ENCODE measurements around the gene COPZ1. TPM values are rescaled to one million over a fixed set of nuclear protein-coding genes. Genes with fewer than 3 reads are reported as not detected.

COPZ1 gene
- 100 to 1,000 TPM in 2 of 3 donors, 10 to 100 TPM in 1; 84.0 to 115 (median 104) TPM for total RNA-seq
- long read RNA-seq, donor 1, transcript COPZ1-201 (9 exons, 1,897 nt) = major isoform, 56 of 62 reads
- long read RNA-seq, donor 1, partial matches to known transcripts = 0 of 62 reads
- long read RNA-seq, donor 1, other reads (novel, unspliced or antisense) = 5 of 62 reads
- long read RNA-seq, donor 2, transcript COPZ1-201 (9 exons, 1,897 nt) = major isoform, 50 of 64 reads
- long read RNA-seq, donor 2, partial matches to known transcripts = 13 of 64 reads
- long read RNA-seq, donor 2, other reads (novel, unspliced or antisense) = 1 of 64 reads

- no peaks in the 10 kb centered on the region for H3K36me3 ChIP-seq (ENCODE audit: low read depth)
- TF ChIP-seq CTCF (IDR thresholded peaks at IDR 0.05) = peak; percentile 52
- H3K4me1 ChIP-seq (ENCODE audit: low read depth) = peaks cover 20% of the 10 kb centered on the region
- peak within 1 kb of the TSS; percentile 63 for H3K4me3 ChIP-seq
- H3K9me3 ChIP-seq = no peaks in the 10 kb centered on the region
- intact Hi-C loops (cut with DNase I, micrococcal nuclease) = no loop called here
- peak; percentile 93 to 98 (median 96) for DNase-seq
- peak; percentile 98 for ATAC-seq
Measured at GRCh38 chr12:54324617-54325441, at the start of gene COPZ1. Gene COPZ1, plus strand, starts transcription at chr12:54325131. Its CDS starts 33 bp downstream, at chr12:54325164.

- DNase-seq (no peak), ATAC-seq (no peak)
- intact Hi-C loops (cut with DNase I, micrococcal nuclease) = no loop called here
- TF ChIP-seq CTCF (IDR thresholded peaks at IDR 0.05) = no peak
- no peaks in the 10 kb centered on the region for H3K9me3 ChIP-seq
- H3K4me1 ChIP-seq (ENCODE audit: low read depth) = peaks cover 16% of the 10 kb centered on the region
- peaks cover 3% of the 10 kb centered on the region for H3K36me3 ChIP-seq (ENCODE audit: low read depth)
- H3K4me3 ChIP-seq = no peak overlapping the region
Measured at GRCh38 chr12:54276368-54276767, 48.6 kb upstream of the COPZ1 start.

GRCh38 chr12:54277823-54278276 lies 47.1 kb upstream of the COPZ1 start:
- DNase-seq (no peak), ATAC-seq (no peak)
- Histone ChIP-seq H3K36me3 (ENCODE audit: low read depth) (peaks cover 3% of the 10 kb centered on the region), H3K4me3 (no peak overlapping the region), H3K9me3 (no peaks in the 10 kb centered on the region), H3K4me1 (ENCODE audit: low read depth) (peaks cover 31% of the 10 kb centered on the region)
- no peak for TF ChIP-seq CTCF (IDR thresholded peaks at IDR 0.05)
- intact Hi-C loops (cut with DNase I, micrococcal nuclease) = no loop called here

GRCh38 chr12:54279227-54279631 lies 45.7 kb upstream of the COPZ1 start:
- TF ChIP-seq CTCF (IDR thresholded peaks at IDR 0.05) = no peak
- intact Hi-C loops (cut with DNase I, micrococcal nuclease) = no loop called here

GRCh38 chr12:54279632-54280467 lies 45.1 kb upstream of the COPZ1 start, which contains the start of gene CBX5:
Gene CBX5, minus strand, starts transcription at chr12:54280122. Its CDS starts 22,472 bp downstream, at chr12:54257650.
- Histone ChIP-seq H3K4me1 (ENCODE audit: low read depth) (peaks cover 47% of the 10 kb centered on the region), H3K36me3 (ENCODE audit: low read depth) (peaks cover 3% of the 10 kb centered on the region), H3K9me3 (no peaks in the 10 kb centered on the region), H3K4me3 (peak within 1 kb of the TSS; percentile 63)
- intact Hi-C loops (cut with DNase I, micrococcal nuclease) = no loop called here
- ATAC-seq = peak; percentile 81
- TF ChIP-seq CTCF (IDR thresholded peaks at IDR 0.05) = peak; percentile 9
- DNase-seq = peak; percentile 99

More at GRCh38 chr12:54279227-54279631, 45.7 kb upstream of the COPZ1 start:
- ATAC-seq = no peak
- Histone ChIP-seq H3K4me3 (peak overlapping the region; percentile 27), H3K4me1 (ENCODE audit: low read depth) (peaks cover 45% of the 10 kb centered on the region), H3K36me3 (ENCODE audit: low read depth) (peaks cover 3% of the 10 kb centered on the region), H3K9me3 (no peaks in the 10 kb centered on the region)
- no peak for DNase-seq

Measured in mucosa of descending colon (tissue), 3 donors.